OCI-LY7 (cell line): Measurements from ENCODE around the gene PROSER2. TPM values are rescaled to one million over a fixed set of nuclear protein-coding genes. Genes with fewer than 3 reads are reported as not detected.

Experiments used
- BruUV-seq: library from RNA; stranded (reverse); fragments of 400-500 nt; replicated peaks from 2 replicates; lab custom pipeline; 2021; lab: Mats Ljungman, UMichigan
- CTCF ChIA-PET: fragments of 300-600 bp; sonication (Branson Sonifier 250); formaldehyde crosslinking; loops from one replicate; lab custom pipeline; 2022; ENCODE audit warnings: antibody characterized with exemption; ENCODE audit not compliant: unreplicated experiment; lab: Charles Lee
- POLR2A ChIA-PET: fragments of 300-600 bp; sonication (Branson Sonifier 250); formaldehyde crosslinking; loops from one replicate; lab custom pipeline; 2022; ENCODE audit warnings: antibody characterized with exemption; lab: Charles Lee
- DNase-seq: peaks from one replicate; pipeline ENCODE4 v3.0.0-alpha.2; 2015; ENCODE audit warnings: low spot score
- H2AFZ ChIP-seq: fragments of 200-600 bp; sonication (generic), shearing (Covaris generic); 2 replicates; pipeline ENCODE4 v1.6.1; 2014; ENCODE audit warnings: mild to moderate bottlenecking, antibody characterized with exemption, low read length, moderate library complexity
- H3K27ac ChIP-seq: fragments of 200-600 bp; sonication (generic); 2 replicates; pipeline ENCODE4 v1.5.1; 2014; ENCODE audit warnings: mixed run types, low read depth, mild to moderate bottlenecking, moderate library complexity, low read length, inconsistent platforms; ENCODE audit not compliant: poor library complexity, severe bottlenecking
- H3K36me3 ChIP-seq: fragments of 200-600 bp; sonication (generic); 2 replicates; pipeline ENCODE4 v1.6.1; 2014; ENCODE audit warnings: mild to moderate bottlenecking, antibody characterized with exemption, low read length, moderate library complexity, mixed read lengths; ENCODE audit not compliant: insufficient read depth
- H3K4me1 ChIP-seq: fragments of 200-600 bp; sonication (generic); 2 replicates; pipeline ENCODE4 v1.5.1; 2014; ENCODE audit warnings: mild to moderate bottlenecking, low read length; ENCODE audit not compliant: insufficient read depth, poor library complexity, severe bottlenecking
- H3K4me2 ChIP-seq: fragments of 200-600 bp; sonication (generic); 2 replicates; pipeline ENCODE4 v1.6.1; 2014; ENCODE audit warnings: mild to moderate bottlenecking, low read length
- H3K4me3 ChIP-seq: fragments of 200-600 bp; sonication (generic); 2 replicates; pipeline ENCODE4 v1.5.1; 2014; ENCODE audit warnings: mild to moderate bottlenecking, low read depth, low read length; ENCODE audit not compliant: poor library complexity, severe bottlenecking
- H3K79me2 ChIP-seq: fragments of 200-600 bp; sonication (generic); 2 replicates; pipeline ENCODE4 v1.6.1; 2016; ENCODE audit warnings: low read depth, mild to moderate bottlenecking, low read length, moderate library complexity, mixed read lengths; ENCODE audit not compliant: insufficient read depth
- H3K9me2 ChIP-seq: fragments of 200-600 bp; sonication (generic); 2 replicates; pipeline ENCODE4 v1.6.1; 2016; ENCODE audit warnings: mild to moderate bottlenecking, low read length, mixed read lengths; ENCODE audit not compliant: insufficient read depth
- H3K9me3 ChIP-seq: fragments of 200-600 bp; sonication (generic); 2 replicates; pipeline ENCODE4 v1.6.1; 2014; ENCODE audit warnings: mild to moderate bottlenecking, mixed run types, low read length, mixed read lengths
- H4K20me1 ChIP-seq: fragments of 200-600 bp; sonication (generic); 2 replicates; pipeline ENCODE4 v1.6.1; 2014; ENCODE audit warnings: mild to moderate bottlenecking, antibody characterized with exemption, low read length, moderate library complexity, mixed read lengths; ENCODE audit not compliant: insufficient read depth
- EZH2phosphoT487 ChIP-seq: fragments of 200-600 bp; sonication (generic); IDR thresholded peaks from 2 replicates; pipeline ENCODE4 v1.6.1; 2018; ENCODE audit warnings: low read depth, borderline replicate concordance, mild to moderate bottlenecking, mixed run types, antibody characterized with exemption, low read length, moderate library complexity, mixed read lengths
- intact Hi-C: fragments of 100-400 bp; cut with micrococcal nuclease; formaldehyde crosslinking; loops from one replicate; pipeline ENCODE4 v1.10.0; 2022; ENCODE audit not compliant: unreplicated experiment
- total RNA-seq, 2 experiments: library from RNA; depleted of rRNA in 1 of 2; stranded (reverse); fragments of >200 nt in 1 of 2; shearing (Covaris generic) in 1 of 2; gene quantifications; 2 replicates each; pipeline ENCODE4 v1.2.3, GENCODE V29; 2014 to 2022
- TF ChIP-seq, protein P1 (sequence below): fragments of 200-600 bp; sonication (generic); conservative IDR thresholded peaks from 2 replicates; pipeline ENCODE4 v1.5.1; 2014; ENCODE audit warnings: mild to moderate bottlenecking, antibody characterized with exemption, low read length, moderate library complexity, mixed read lengths

PROSER2 gene
- total RNA-seq, 2 experiments from 2014 or later: not detected

DNA sequence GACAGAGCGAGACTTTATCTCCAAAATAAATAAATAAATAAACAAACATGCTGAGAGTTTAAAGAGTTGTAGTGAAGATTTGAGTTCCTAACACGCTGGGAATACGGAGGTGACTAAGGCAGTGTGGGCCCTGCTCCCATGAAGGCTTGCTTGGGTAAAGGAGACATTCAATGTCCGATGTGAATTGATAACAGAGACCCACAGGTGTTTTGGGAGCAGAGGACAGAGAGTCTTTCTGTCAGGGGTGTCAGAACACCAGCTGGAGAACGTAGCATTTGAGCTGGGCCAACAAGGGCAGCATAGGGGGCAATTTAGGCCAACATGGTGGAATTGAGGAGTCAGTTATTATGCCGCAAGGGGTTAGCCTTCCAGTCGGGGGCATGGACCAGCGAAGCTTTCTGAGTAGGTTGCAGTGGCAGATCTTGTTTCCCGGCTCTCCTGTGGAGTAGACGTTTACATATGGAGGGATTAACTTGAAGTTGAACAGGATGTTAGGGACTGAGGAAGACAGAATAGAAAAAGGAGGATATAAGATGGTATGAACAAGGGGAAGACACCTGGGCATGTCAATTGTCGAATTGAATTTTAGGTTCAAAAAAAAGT, 5.6 kb downstream of the PROSER2 start:
- ChIA-PET CTCF (no interaction called here), POLR2A (interaction anchor here (0.6 to 0.7 kb wide), 2 partner anchors 71 to 357 kb away, joined by 3 to 5 read pairs; no protein-coding TSS in a partner anchor)
- BruUV-seq: no TSS peak
- H3K4me3 ChIP-seq: no peak overlapping the region
- no peaks in the 10 kb centered on the region for H3K79me2 ChIP-seq
- no peak for TF ChIP-seq EZH2phosphoT487
- TF ChIP-seq, protein P1, sequence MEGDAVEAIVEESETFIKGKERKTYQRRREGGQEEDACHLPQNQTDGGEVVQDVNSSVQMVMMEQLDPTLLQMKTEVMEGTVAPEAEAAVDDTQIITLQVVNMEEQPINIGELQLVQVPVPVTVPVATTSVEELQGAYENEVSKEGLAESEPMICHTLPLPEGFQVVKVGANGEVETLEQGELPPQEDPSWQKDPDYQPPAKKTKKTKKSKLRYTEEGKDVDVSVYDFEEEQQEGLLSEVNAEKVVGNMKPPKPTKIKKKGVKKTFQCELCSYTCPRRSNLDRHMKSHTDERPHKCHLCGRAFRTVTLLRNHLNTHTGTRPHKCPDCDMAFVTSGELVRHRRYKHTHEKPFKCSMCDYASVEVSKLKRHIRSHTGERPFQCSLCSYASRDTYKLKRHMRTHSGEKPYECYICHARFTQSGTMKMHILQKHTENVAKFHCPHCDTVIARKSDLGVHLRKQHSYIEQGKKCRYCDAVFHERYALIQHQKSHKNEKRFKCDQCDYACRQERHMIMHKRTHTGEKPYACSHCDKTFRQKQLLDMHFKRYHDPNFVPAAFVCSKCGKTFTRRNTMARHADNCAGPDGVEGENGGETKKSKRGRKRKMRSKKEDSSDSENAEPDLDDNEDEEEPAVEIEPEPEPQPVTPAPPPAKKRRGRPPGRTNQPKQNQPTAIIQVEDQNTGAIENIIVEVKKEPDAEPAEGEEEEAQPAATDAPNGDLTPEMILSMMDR: no peak
- no peak overlapping the region for H2AFZ ChIP-seq
- intact Hi-C loops: no loop called here
- H3K36me3 ChIP-seq: no peaks in the 10 kb centered on the region
- H3K9me2 ChIP-seq: no peaks in the 10 kb centered on the region
- no peak overlapping the region for H3K27ac ChIP-seq
- no peak for DNase-seq
- no peaks in the 10 kb centered on the region for H3K9me3 ChIP-seq
- no peaks in the 10 kb centered on the region for H3K4me1 ChIP-seq
- H4K20me1 ChIP-seq: no peaks in the 10 kb centered on the region
- H3K4me2 ChIP-seq: no peak overlapping the region

DNA sequence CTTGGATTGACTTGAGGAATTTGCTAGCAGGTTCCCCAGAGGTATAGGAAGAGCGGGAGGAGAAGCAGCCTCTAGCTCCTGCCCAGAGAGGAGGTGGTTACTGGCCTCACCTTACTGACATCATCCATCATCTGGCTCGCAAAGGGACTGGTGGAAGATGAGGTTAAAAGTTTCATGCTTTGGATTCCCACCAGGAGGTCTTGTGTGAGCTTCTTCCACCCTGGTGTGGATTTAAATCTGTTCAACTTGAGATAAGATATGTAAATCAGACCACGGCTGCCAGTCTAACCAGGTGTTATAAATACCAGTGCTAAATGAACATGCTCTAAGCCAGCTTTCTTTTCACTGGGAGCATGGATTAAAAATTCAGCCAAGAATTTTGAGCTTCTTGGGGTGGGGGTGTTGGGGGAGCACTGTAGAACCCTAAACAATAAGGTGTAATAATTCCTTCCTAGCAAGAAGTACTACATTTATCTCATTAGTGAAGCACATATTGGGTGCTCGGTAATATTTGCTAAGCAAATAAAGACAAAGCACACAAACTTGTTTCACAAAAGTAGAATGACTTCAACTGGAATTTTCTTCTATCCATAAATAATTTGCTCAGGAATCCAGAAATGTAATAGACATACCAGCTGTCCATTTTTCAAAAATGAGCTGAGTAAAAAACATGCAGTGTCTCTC, 7.8 kb downstream of the PROSER2 start:
- CTCF ChIA-PET: no interaction called here
- Histone ChIP-seq H3K4me1 (no peaks in the 10 kb centered on the region), H3K79me2 (no peaks in the 10 kb centered on the region), H3K4me3 (no peak overlapping the region), H3K9me2 (no peaks in the 10 kb centered on the region), H3K4me2 (no peak overlapping the region), H3K36me3 (no peaks in the 10 kb centered on the region), H4K20me1 (no peaks in the 10 kb centered on the region), H2AFZ (0 out of 2 replicates have a peak overlapping the region, but pooled peaks have one; percentile 12), H3K9me3 (no peaks in the 10 kb centered on the region), H3K27ac (no peak overlapping the region)
- DNase-seq: no peak
- intact Hi-C loops: no loop called here
- POLR2A ChIA-PET: no interaction called here
- BruUV-seq: no TSS peak
- no peak for TF ChIP-seq EZH2phosphoT487
- TF ChIP-seq, protein P1: no peak

DNA sequence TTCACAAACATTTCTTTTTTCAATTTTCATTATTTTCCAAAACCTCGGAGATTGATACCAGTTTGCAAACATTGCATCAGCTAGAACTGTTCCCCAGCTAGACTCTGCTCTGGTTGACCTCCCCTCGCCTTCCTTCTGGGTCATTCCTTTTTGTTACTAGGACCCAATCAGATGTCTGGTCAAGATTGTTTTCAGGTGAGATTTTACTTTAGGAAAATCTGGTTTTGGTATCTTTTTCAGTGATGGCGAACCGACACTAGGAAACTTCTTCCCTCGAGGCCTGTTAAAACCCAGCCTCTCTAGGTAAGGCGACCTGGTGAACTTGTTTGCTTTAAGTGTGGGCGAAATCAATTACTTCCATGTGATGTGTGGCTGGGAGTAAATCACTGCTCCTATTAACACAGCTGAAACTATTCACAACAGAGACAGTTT, 8.4 kb downstream of the PROSER2 start:
- DNase-seq: no peak
- Histone ChIP-seq H3K27ac (no peak overlapping the region), H3K36me3 (no peaks in the 10 kb centered on the region), H4K20me1 (no peaks in the 10 kb centered on the region), H3K4me1 (no peaks in the 10 kb centered on the region), H3K4me3 (no peak overlapping the region), H2AFZ (0 out of 2 replicates have a peak overlapping the region, but pooled peaks have one; percentile 12), H3K9me3 (no peaks in the 10 kb centered on the region), H3K9me2 (no peaks in the 10 kb centered on the region), H3K79me2 (no peaks in the 10 kb centered on the region), H3K4me2 (no peak overlapping the region)
- intact Hi-C loops: no loop called here
- TF ChIP-seq EZH2phosphoT487: no peak
- TF ChIP-seq, protein P1: no peak
- POLR2A ChIA-PET: no interaction called here
- CTCF ChIA-PET: no interaction called here
- no TSS peak for BruUV-seq
